Right ventricle myocardium inferior (tissue), 1 donor: Measurements from ENCODE around the gene PEPD. TPM values are rescaled to one million over a fixed set of nuclear protein-coding genes. Genes with fewer than 3 reads are reported as not detected.

ENCODE experiments used
- ATAC-seq: fragments of 200-7000 bp; cut with Tn5 transposase; one replicate; pipeline ENCODE4 v1.9.1; 2020; ENCODE audit warnings: mild to moderate bottlenecking, moderate library complexity
- DNase-seq: peaks from one replicate; pipeline ENCODE4 v3.0.0; 2021; ENCODE audit errors: missing footprints
- intact Hi-C: fragments of 100-400 bp; cut with DNase I; formaldehyde crosslinking; loops from one replicate; pipeline ENCODE4 v1.11.0; 2022
- total RNA-seq: library from RNA; stranded (reverse); fragmentation: NEBNext Ultra II Directional; extraction: Animal tissue kit (Norgen Biotek cat#: 25700); gene quantifications from one replicate; pipeline ENCODE4 v1.2.1, GENCODE V29; 2021
- donor health status: DM: no; HTN: yes; CAD: no; lungs with severe emphysema.

PEPD gene
- total RNA-seq, 1 donor from 2014 or later, result 32.1 TPM

DNA sequence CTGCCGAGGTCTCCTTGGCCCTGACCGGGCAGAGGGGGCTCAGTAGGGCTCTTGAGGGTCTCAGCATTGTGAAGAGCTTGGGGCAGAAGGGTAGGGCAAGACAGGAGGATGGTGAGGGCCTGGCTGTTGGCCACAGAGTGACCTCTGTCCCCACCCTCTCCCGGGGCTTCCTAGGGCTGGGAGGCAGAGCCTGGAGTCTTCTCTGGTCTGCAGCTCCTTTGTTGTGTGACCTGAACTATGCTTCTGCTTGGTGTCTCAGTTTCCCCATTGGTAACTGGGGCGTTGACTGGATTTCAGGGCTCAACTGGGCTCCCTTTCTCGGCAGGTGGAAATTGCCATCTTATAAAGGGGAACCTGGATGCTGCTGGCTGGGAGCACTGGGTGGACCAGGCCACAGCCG is 30.1 kb upstream of the PEPD start:
- intact Hi-C loops, result no loop called here
- ATAC-seq, result no peak
- DNase-seq, result no peak

- intact Hi-C loops, result no loop called here
- ATAC-seq, result no peak
- no peak for DNase-seq
Observed at GRCh38 chr19:33550768-33551167, 29.2 kb upstream of the PEPD start.

- DNase-seq (no peak), ATAC-seq (no peak)
- intact Hi-C loops, result no loop called here
Observed at GRCh38 chr19:33547676-33548075, 26.1 kb upstream of the PEPD start.

DNA sequence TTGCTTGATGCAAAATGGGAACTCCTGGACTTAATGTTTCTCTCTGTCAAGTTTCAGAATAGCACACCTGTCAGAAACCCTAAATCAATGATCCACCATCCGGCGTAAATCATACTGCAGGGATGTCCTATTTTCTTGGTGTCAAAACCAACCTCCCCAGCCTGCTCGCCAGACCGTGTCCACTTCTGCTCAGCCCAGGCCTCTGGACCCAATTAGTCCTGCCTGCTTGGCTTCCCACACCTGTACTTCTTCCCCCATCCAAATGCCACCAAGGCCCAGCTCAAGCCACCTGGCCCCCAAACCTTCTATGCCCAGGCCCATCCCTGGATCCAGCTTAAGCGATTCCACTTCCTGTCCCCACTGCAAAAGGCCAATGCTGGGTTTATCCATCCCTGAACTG is 25.1 kb upstream of the PEPD start:
- no peak for ATAC-seq
- intact Hi-C loops, result no loop called here
- no peak for DNase-seq

- DNase-seq, result no peak
- intact Hi-C loops, result no loop called here
Observed at GRCh38 chr19:33545217-33545981, 23.8 kb upstream of the PEPD start.

GRCh38 chr19:33535226-33535625 is 13.6 kb upstream of the PEPD start:
- intact Hi-C loops, result no loop called here
- DNase-seq, result no peak
- ATAC-seq, result no peak

More at GRCh38 chr19:33545217-33545981, 23.8 kb upstream of the PEPD start:
- ATAC-seq, result no peak

- intact Hi-C loops, result no loop called here
- DNase-seq (no peak), ATAC-seq (no peak)
Observed at GRCh38 chr19:33532859-33533460, 11.4 kb upstream of the PEPD start.

DNA sequence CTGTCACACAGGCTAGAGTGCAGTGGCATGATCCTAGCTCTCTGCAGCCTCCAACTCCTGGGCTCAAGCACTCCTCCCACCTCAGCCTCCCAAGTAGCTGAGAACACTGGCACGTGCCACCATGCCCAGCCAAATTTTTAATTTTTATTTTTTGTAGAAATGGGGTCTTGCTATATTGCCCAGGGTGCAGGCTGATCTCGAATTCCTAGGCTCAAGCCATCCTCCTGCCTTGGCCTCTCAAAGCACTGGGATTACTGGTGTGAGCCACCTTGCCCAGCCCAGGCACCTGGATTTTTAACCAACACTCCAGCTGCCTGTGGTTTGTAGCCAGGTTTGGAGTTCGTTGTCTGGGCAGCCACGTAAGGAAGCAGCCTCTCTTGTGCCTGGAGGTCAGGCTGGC is 9.3 kb upstream of the PEPD start:
- DNase-seq (no peak), ATAC-seq (no peak)
- intact Hi-C loops, result no loop called here

DNA sequence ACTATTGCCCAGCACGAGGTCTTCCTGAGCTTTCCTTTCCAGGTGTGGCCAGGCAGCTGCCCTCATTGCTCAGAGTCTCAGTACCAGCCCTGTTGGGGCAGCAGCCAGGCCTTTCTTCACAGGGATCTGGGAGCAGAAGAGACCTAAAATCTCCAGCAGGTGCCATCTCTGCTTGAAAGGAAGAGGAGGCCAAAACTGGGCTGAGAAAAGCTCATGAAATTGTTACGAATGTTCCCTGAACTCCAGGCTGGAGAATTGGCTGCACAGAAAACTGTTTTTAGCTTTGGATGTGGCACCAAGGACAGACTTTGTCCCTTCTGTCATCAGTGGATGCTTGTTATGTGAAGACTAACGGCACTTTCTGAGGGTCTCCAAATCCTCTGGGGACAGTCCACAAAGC is 8.7 kb upstream of the PEPD start:
- DNase-seq (no peak), ATAC-seq (no peak)
- intact Hi-C loops, result no loop called here

GRCh38 chr19:33529094-33529676 is 7.6 kb upstream of the PEPD start:
- ATAC-seq, result no peak
- intact Hi-C loops, result loop anchor here (10.0 kb wide), 1 partner anchor 94 kb away; no protein-coding TSS in a partner anchor
- DNase-seq, result no peak

GRCh38 chr19:33528404-33528803 is 6.8 kb upstream of the PEPD start:
- intact Hi-C loops, result loop anchor here (10.0 kb wide), 1 partner anchor 94 kb away; no protein-coding TSS in a partner anchor
- ATAC-seq, result no peak
- no peak for DNase-seq

GRCh38 chr19:33527125-33527524 is 5.5 kb upstream of the PEPD start:
- intact Hi-C loops, result loop anchor here (10.0 kb wide), 1 partner anchor 92 kb away; no protein-coding TSS in a partner anchor
- DNase-seq, result no peak
- no peak for ATAC-seq

DNA sequence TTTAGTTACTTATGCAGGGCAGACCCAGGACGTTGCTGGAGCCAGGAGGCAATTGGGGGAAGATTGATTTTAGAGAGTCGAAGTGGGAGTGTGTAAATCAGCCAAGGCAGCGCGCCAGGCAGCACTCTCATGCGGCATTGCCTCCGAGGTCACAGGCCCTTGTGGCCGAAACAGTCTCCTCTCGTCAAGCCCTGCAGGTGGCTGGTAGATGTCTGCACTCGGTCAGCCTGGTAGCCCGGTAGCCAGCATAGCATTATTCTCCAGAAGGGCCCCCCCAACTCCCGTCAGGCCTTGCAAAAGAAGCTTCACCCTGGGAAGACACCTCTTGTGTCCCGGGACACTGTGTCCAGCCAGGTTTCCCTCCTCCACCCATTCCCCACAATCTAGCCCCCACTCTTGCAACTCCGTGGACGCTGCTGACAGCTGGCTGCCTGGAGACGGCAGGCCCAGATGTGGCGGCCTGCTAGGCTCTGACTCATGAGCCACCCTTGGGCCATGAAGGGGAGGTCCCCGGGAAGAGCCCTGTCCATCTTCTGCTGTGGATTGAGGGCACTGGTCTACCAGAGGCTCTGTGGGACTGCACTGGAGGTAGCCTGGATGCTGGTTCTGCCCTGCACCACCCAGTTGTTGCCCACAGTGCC is 2.6 kb upstream of the PEPD start:
- ATAC-seq (no peak), DNase-seq (no peak)
- intact Hi-C loops, result loop anchor here (10.0 kb wide), 1 partner anchor 89 kb away; no protein-coding TSS in a partner anchor

DNA sequence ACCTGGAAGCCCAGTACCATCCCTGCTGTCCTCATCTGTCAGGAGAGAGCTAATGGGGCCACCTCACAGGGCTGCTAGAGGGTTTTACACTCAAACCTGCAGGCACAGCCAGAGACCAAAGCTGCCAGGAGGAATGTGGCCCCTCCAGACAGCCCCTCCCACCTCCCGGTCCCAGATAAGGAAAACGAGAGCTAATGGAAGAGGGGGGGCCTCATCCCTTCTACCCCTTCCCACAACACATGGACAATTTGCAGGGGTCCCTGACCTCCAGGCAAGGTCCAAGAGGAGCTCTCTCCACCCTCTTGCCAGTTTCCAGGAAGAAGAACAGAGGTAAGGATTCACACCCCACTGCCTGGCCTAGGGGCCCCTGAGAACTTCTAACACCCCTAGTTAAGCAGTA is 1.6 kb upstream of the PEPD start:
- intact Hi-C loops, result loop anchor here (10.0 kb wide), 1 partner anchor 88 kb away; no protein-coding TSS in a partner anchor
- ATAC-seq, result no peak
- no peak for DNase-seq

DNA sequence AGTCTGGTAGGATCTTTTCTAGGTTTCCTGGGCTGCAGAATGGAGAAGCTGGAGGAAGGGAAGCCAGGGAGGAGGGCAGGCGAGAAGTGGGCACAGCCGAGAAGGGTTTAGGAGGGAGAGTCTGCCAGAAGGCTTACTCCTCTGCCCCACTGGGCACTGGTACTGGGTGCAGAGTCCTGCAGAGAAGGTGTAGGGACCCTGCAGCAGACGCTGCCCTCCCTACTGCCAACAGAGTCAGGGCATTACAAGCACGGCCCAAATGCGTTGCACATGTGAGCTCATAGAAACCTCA is 726 bp upstream of the PEPD start:
- ATAC-seq (no peak), DNase-seq (no peak)
- intact Hi-C loops, result loop anchor here (10.0 kb wide), 1 partner anchor 88 kb away; no protein-coding TSS in a partner anchor

DNA sequence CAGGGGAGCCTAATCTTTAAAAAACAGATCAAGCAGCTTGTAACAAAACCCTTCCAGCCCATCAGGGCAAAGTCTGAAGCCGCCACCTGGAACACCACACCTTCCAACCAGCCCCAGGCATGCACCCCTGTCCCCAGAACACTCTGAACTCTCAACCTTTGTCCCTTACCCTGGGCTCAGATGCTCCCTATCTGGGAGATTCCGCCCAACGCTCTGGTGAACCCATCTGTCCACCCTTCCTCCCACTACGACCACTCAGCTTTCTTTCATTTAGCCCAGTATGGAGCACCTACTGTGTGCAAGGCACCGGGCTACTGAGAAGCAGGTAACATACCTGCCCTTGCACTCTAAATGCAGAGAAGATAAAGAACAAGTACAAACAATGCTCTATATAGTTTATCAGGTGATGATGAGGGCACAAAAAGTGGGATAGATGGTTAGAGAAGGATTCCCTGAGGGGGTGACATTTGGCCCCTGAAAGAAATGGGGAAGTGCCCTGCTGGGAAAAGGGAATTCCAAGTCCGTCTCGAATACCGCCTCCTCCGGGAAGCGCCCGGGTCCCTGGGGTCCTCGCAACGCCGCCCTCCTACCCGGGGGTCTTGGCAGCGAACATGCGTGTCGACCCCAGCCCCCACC is 629 bp downstream of the PEPD start:
- DNase-seq (no peak), ATAC-seq (no peak)
- intact Hi-C loops, result loop anchor here (10.0 kb wide), 1 partner anchor 86 kb away; no protein-coding TSS in a partner anchor

GRCh38 chr19:33520048-33520643 is 1.4 kb downstream of the PEPD start:
- ATAC-seq (no peak), DNase-seq (no peak)
- intact Hi-C loops, result loop anchor here (10.0 kb wide), 1 partner anchor 85 kb away; no protein-coding TSS in a partner anchor

GRCh38 chr19:33519416-33519815 is 2.2 kb downstream of the PEPD start:
- intact Hi-C loops, result no loop called here
- no peak for DNase-seq
- ATAC-seq, result no peak

DNA sequence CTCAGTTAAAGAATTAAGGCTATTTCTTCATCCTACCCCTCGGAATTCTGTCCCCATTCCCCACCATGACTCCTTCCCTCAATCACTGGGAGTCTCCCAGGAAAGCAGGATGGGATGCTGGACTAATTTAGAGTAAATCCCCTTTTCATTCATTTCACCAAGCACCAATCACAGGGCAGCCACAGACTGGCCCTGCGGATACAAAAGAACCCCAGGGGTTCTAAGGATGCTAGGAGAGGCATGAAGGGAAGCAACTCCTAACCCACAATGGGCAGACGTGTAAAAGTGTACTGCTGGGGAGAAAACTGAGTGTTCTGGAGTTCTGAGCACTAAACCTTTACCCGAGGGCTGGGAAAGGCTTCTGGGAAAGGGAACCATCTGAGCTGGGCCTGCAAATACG is 3.0 kb downstream of the PEPD start:
- intact Hi-C loops, result no loop called here
- ATAC-seq (no peak), DNase-seq (no peak)
